Breast epithelium (tissue), 4 donors: Measurements from ENCODE around the gene PPP1R1C. TPM values are rescaled to one million over a fixed set of nuclear protein-coding genes. Genes with fewer than 3 reads are reported as not detected.

Source experiments
- DNase-seq, 2 donors: peaks; one replicate each; pipeline ENCODE4 v3.0.0-alpha.2; 2019; ENCODE audit warnings: low spot score in 2 of 2
- H3K27ac ChIP-seq, 2 donors: fragments of 200-600 bp; sonication (generic) in 1 of 2; one replicate each; pipeline ENCODE4 v1.5.1; 2016 to 2019; ENCODE audit warnings: mild to moderate bottlenecking in 1 of 2
- H3K27me3 ChIP-seq, 2 donors: fragments of 200-600 bp; sonication (generic) in 1 of 2; one replicate each; pipeline versions ENCODE4 v1.5.1 to v1.6.0; 2017 to 2019; ENCODE audit warnings: control low read depth in 1 of 2, mild to moderate bottlenecking in 1 of 2
- H3K36me3 ChIP-seq: fragments of 200-600 bp; one replicate; pipeline ENCODE4 v1.5.1; 2019
- H3K4me1 ChIP-seq, 2 donors: fragments of 200-600 bp; sonication (generic); one replicate each; pipeline ENCODE4 v1.5.1; 2016 to 2019; ENCODE audit warnings: control low read depth in 1 of 2
- H3K4me3 ChIP-seq, 3 donors: fragments of 200-600 bp; sonication (generic); 1 replicate in 2 of 3; 2 replicates in 1 of 3; pipeline ENCODE4 v1.5.1; 2016 to 2019; ENCODE audit warnings: mild to moderate bottlenecking in 3 of 3, moderate library complexity in 2 of 3
- H3K9me3 ChIP-seq, 2 donors: fragments of 200-600 bp; sonication (generic) in 1 of 2; one replicate each; pipeline ENCODE4 v1.5.1; 2016 to 2019; ENCODE audit warnings: control low read depth in 1 of 2
- CTCF ChIP-seq, 3 donors: fragments of 450-650 bp; IDR thresholded peaks; one replicate each; pipeline ENCODE4 v1.5.1; 2016 to 2017; ENCODE audit warnings: antibody characterized with exemption in 3 of 3, mild to moderate bottlenecking in 3 of 3, moderate library complexity in 3 of 3
- POLR2A ChIP-seq: fragments of 450-650 bp; IDR thresholded peaks from one replicate; pipeline ENCODE4 v1.6.1; 2016; ENCODE audit warnings: antibody characterized with exemption, mild to moderate bottlenecking, moderate library complexity
- POLR2AphosphoS5 ChIP-seq, 3 donors: sonication (generic); formaldehyde crosslinking; IDR thresholded peaks; one replicate each; pipeline ENCODE4 v1.6.1; 2017; ENCODE audit warnings: antibody characterized with exemption in 3 of 3
- intact Hi-C: fragments of 100-400 bp; cut with DNase I; formaldehyde crosslinking; loops from one replicate; pipeline ENCODE4 v1.15.1; 2023; ENCODE audit warnings: low total_unique reads
- total RNA-seq, 3 donors: library from RNA; depleted of rRNA; stranded (reverse); fragments of >200 nt; gene quantifications; one replicate each; pipeline ENCODE4 v1.1.0, GENCODE V29; 2016

The PPP1R1C gene
- 1 to 10 TPM in 1 of 3 donors, under 1 TPM in 1, not detected in 1; 0.59 to 4.2 TPM for total RNA-seq

- intact Hi-C loops, result no loop called here
- no peaks in the 10 kb centered on the region for H3K4me1 ChIP-seq
- no peak for DNase-seq
- no peaks in the 10 kb centered on the region for H3K36me3 ChIP-seq
- H3K27ac ChIP-seq, result no peak within 1 kb of the TSS
- H3K4me3 ChIP-seq, result no peak within 1 kb of the TSS
- no peaks in the 10 kb centered on the region for H3K9me3 ChIP-seq
- H3K27me3 ChIP-seq, result no peaks in the 10 kb centered on the region
- TF ChIP-seq POLR2AphosphoS5 (IDR thresholded peaks at IDR 0.05) (no peak), CTCF (IDR thresholded peaks at IDR 0.05) (no peak), POLR2A (no peak)
Measured at GRCh38 chr2:181985632-181986205, at the start of gene PPP1R1C. Gene PPP1R1C (plus strand): TSS chr2:181985853. CDS start chr2:181986111, 258 bp downstream.

- H3K9me3 ChIP-seq, result no peaks in the 10 kb centered on the region
- no peaks in the 10 kb centered on the region for H3K36me3 ChIP-seq
- H3K4me1 ChIP-seq, result no peaks in the 10 kb centered on the region
- H3K27me3 ChIP-seq, result no peaks in the 10 kb centered on the region
- H3K4me3 ChIP-seq, result no peak overlapping the region
- TF ChIP-seq POLR2A (no peak), POLR2AphosphoS5 (IDR thresholded peaks at IDR 0.05) (no peak)
- DNase-seq, result no peak
- intact Hi-C loops, result no loop called here
- H3K27ac ChIP-seq, result no peak overlapping the region
Measured at GRCh38 chr2:181937473-181937872, 48.2 kb upstream of the PPP1R1C start.

GRCh38 chr2:181943411-181944124 lies 42.1 kb upstream of the PPP1R1C start:
- no peak overlapping the region for H3K4me3 ChIP-seq
- no peaks in the 10 kb centered on the region for H3K4me1 ChIP-seq
- H3K27me3 ChIP-seq, result no peaks in the 10 kb centered on the region
- no peaks in the 10 kb centered on the region for H3K9me3 ChIP-seq
- no peak overlapping the region for H3K27ac ChIP-seq
- no peaks in the 10 kb centered on the region for H3K36me3 ChIP-seq
- intact Hi-C loops, result no loop called here
- TF ChIP-seq POLR2AphosphoS5 (IDR thresholded peaks at IDR 0.05) (no peak), POLR2A (no peak), CTCF (IDR thresholded peaks at IDR 0.05) (no peak)
- DNase-seq, result no peak

GRCh38 chr2:181944164-181944913 lies 41.3 kb upstream of the PPP1R1C start:
- intact Hi-C loops, result no loop called here
- Histone ChIP-seq H3K4me1 (no peaks in the 10 kb centered on the region), H3K9me3 (no peaks in the 10 kb centered on the region), H3K4me3 (no peak overlapping the region), H3K27me3 (no peaks in the 10 kb centered on the region), H3K36me3 (no peaks in the 10 kb centered on the region), H3K27ac (no peak overlapping the region)
- TF ChIP-seq POLR2A (no peak), POLR2AphosphoS5 (IDR thresholded peaks at IDR 0.05) (no peak), CTCF (IDR thresholded peaks at IDR 0.05) (no peak)
- DNase-seq, result no peak

GRCh38 chr2:181944914-181945291 lies 40.8 kb upstream of the PPP1R1C start:
- H3K27me3 ChIP-seq, result no peaks in the 10 kb centered on the region
- no peaks in the 10 kb centered on the region for H3K9me3 ChIP-seq
- TF ChIP-seq CTCF (IDR thresholded peaks at IDR 0.05), result no peak
- TF ChIP-seq POLR2A, result no peak
- no peak for TF ChIP-seq POLR2AphosphoS5 (IDR thresholded peaks at IDR 0.05)
- intact Hi-C loops, result no loop called here
- no peak overlapping the region for H3K4me3 ChIP-seq
- DNase-seq, result no peak
- no peak overlapping the region for H3K27ac ChIP-seq
- H3K36me3 ChIP-seq, result no peaks in the 10 kb centered on the region
- no peaks in the 10 kb centered on the region for H3K4me1 ChIP-seq
